Non-pigmented ciliary epithelial cell (primary cell): ENCODE measurements around the gene SETD1A.
A peak's percentile ranks its signal among the peaks of the same experiment; 100 is the strongest.

ENCODE experiments used
- DNase-seq: peaks from one replicate; pipeline ENCODE4 v3.0.0-alpha.2; 2010; ENCODE audit warnings: low read depth

SETD1A gene

GRCh38 chr16:30957456-30958174 lies at the start of gene SETD1A:
Gene SETD1A, plus strand, starts transcription at chr16:30957754. Its CDS starts 978 bp downstream, at chr16:30958732.
- peak; percentile 80 for DNase-seq

DNA sequence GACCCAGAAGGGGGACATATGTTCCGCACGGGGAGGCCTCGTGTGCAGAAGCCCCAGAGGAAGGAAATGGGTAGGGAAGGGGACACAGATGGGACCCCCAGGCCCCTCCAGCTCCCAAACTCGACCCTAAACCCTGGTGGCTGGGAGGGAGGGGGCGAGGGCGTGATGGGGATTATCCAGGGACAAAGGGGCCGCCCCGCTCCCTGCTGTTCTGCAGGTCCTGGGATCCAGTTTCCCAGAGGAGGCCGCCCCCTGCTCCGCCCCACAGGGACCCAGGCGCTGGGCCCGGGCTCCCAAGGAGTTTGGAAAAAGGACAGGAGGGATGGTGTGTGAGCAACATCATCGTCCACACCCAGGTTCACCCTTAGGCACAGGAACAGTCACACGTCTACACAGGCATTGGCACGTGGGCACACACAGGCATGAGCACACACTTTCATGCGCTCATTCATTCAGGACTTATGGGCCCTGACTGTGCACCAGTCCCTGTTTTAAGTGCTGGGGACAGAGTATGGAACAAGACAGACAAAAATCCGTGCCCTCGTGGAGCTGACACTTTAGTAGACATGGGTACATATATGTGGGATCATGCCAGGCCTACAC lies 47.0 kb upstream of the SETD1A start:
- DNase-seq = no peak

DNA sequence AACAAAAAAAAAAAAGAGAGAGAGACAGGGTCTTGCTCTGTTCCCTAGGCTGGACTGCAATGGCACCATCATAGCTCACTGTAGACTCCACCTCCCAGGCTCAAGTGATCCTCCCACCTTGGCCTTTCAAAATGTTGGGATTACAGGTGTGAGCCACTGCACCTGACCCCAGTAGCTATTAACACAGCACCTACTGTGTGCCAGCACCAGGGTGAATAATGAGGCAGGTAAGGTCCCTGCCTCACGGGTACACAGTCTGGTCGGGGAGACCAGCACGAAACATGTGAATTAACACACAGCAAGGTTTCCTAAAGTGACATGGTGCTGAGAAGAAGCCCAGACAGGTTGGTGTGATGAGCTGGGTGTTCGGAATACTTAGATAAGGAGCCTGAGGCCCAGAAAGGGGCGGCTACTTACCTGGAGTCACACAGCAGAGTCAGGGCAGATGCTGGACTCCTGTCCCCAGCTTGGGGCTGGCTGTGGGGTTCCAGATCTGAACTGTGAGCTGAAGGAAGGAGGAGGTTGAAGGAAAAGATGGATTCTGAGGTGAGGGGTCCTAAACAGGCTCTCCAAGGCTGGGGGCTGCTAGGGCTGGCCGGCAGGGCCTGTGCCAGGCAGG lies 44.7 kb upstream of the SETD1A start:
- no peak for DNase-seq

DNA sequence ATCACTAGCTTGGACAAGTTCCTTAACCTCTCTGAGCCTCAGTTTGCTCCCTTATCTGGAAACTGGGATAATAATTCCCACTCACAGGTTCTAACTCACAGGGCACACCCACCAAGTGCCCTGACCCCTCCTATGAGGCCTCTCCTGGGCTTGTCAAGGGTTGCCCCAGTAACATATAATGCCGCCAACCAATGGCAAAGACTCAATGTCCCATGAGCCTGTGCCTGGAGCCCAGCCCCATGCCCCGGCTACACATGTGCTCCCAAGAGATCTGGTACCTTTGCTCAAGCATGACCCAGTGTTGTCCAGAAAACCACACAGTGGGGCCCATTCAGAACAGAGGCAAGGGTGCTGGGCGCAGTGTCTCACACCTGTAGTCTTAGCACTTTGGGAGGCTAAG lies 42.7 kb upstream of the SETD1A start:
- no peak for DNase-seq

DNA sequence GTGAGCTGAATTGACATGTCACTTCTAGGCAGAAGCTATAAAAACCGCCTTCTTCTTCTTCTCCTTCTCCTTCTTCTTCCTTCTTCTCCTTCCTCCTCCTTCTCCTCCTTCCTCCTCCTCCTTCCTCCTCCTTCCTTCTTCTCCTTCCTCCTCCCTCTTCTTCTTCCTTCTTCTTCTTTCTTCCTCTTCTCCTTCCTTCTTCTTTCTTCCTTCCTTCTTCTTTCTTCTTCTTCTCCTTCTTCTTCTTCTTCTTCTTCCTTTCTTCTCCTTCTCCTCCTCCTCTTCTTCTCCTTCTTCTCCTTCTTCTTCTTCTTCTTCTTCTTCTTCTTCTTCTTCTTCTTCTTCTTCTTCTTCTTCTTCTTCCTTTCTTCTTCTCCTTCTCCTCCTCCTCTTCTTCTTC lies 38.9 kb upstream of the SETD1A start:
- no peak for DNase-seq

GRCh38 chr16:30920891-30921290 lies 36.7 kb upstream of the SETD1A start:
- no peak for DNase-seq

DNA sequence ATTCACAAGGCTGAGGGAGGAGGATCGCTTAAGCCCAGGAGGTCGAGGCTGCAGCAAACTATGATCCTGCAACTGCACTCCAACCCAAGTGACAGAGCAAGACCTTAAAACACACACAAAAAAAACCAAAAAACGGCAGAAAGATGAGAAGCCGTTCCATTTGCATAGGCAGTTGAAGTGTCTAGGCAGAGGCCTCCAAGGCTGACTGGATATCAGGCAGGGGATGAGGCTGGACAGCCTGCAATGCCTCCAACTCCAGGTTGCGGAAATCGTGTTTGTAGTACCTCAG lies 36.2 kb upstream of the SETD1A start:
- no peak for DNase-seq

- peak; percentile 64 for DNase-seq
Measured at GRCh38 chr16:30921748-30922419, 35.7 kb upstream of the SETD1A start.

GRCh38 chr16:30922420-30922959 lies 35.1 kb upstream of the SETD1A start:
- DNase-seq = peak; percentile 98

- peak; percentile 98 for DNase-seq
Measured at GRCh38 chr16:30922960-30923535, 34.5 kb upstream of the SETD1A start.

- DNase-seq = no peak
Measured at GRCh38 chr16:30923554-30924075, 33.9 kb upstream of the SETD1A start, which contains the start of gene FBXL19. Gene FBXL19, plus strand, starts transcription at chr16:30923572. Its CDS starts 2,183 bp downstream, at chr16:30925755.

DNA sequence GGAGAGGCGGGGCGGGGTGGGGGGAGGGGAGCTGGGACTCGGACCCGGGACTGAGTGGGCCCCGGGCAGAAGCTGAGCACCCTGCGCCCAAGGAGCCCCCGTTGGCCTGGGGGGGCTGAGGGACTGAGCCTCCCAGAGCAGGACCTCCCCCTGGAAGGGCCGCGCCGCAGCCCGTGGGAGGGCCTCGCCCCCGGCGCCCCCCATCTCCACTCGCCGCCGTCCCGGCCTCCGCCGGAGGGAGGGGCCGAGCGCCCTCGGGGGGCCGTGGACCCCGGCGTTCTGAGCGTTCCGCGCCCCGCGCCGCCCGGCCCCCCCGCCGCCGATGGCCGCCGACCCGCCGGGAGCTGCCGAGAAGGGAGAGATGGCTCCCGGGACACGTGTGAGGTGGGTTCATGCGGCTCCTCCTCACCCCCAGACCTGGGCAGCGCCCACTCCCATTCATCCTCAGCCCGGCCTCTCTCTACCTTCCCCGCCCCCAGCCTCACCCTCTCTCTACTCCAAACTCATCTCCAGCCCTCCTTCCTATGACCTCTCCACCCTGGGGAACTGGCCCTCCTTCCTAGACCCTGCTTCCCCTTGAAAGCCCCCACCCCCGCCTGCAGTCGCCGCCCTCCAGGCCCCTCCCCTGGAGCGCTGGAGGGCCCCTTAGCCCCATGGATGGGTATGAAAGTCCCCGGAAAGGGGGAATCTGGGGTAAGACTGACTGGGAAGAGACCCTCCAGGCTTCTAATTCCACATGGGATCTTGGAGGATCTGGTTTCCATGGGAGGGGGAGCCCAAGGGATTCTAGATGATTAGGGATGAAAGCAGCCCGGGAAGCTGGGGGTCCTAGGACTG lies 33.3 kb upstream of the SETD1A start:
- DNase-seq = no peak

DNA sequence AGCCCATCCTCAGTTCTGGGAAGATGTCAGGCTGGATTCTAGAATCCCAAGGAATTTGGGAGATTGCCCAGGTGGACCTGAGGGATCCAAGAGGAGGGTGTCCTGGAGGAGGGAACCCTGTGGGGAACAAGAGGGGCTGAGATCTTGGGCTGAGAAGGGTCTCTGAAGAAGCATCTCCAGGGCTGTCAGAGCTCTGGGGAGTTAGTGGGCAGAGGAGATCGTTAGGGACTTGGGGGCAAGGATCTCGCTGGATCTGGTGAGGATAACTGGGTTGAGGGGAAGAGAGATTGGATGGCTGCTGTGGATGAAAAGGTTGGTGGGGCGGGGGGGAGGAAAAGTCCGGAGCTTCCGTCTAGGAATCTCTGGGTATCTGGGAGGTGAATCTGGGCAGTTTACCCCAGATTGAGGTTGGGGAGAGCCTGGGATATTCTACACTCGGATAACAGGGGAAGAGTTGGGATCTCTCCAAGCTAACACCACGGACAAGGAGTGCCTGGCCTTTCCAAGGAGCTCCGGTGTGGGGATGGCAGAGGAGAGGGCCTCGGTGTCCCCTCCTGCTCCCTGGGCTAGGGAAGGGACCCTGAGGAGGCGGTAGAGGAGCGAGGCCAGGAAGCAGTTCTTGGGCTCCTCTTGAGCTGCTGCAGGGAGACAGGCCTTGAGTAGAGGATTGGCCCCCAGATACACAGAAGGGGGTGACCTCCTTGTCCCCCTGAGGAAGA lies 32.5 kb upstream of the SETD1A start:
- DNase-seq = no peak

DNA sequence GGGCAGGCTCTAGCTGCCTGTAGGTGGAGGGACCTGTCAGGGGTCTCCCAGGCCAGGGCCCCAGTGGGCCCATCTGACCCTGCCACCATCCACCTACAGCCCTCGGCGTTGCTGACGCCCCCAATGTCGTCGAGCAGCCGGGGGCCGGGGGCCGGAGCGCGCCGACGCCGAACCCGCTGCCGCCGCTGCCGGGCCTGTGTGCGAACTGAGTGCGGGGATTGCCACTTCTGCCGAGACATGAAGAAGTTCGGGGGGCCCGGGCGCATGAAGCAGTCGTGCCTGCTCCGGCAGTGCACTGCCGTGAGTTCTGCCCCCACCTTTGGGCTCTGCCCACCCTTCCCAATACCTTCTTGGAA lies 31.9 kb upstream of the SETD1A start:
- DNase-seq = no peak

- DNase-seq = no peak
Measured at GRCh38 chr16:30925995-30926811, 31.4 kb upstream of the SETD1A start.

- no peak for DNase-seq
Measured at GRCh38 chr16:30926937-30927788, 30.4 kb upstream of the SETD1A start.

GRCh38 chr16:30927789-30928378 lies 29.7 kb upstream of the SETD1A start:
- DNase-seq = no peak

GRCh38 chr16:30928390-30928789 lies 29.2 kb upstream of the SETD1A start:
- no peak for DNase-seq
